Hepatic stellate cell (primary cell): ENCODE results near the gene GABBR1.

ENCODE experiments used
- DNase-seq: peaks from one replicate; pipeline ENCODE4 v3.0.0; 2011; ENCODE audit warnings: low spot score

The GABBR1 gene

GRCh38 chr6:29620630-29621029 lies 12.4 kb downstream of the GABBR1 start:
- DNase-seq, result no peak

GRCh38 chr6:29619578-29620160 lies 13.3 kb downstream of the GABBR1 start:
- no peak for DNase-seq

- no peak for DNase-seq
Observed at GRCh38 chr6:29617782-29618554, 15.0 kb downstream of the GABBR1 start.

- DNase-seq, result no peak
Observed at GRCh38 chr6:29611426-29611825, 21.6 kb downstream of the GABBR1 start.

- no peak for DNase-seq
Observed at GRCh38 chr6:29610540-29610939, 22.4 kb downstream of the GABBR1 start.

GRCh38 chr6:29608131-29608530 lies 24.9 kb downstream of the GABBR1 start:
- no peak for DNase-seq

- no peak for DNase-seq
Observed at GRCh38 chr6:29603930-29604329, 29.1 kb downstream of the GABBR1 start.

GRCh38 chr6:29603456-29603855 lies 29.5 kb downstream of the GABBR1 start:
- DNase-seq, result no peak

GRCh38 chr6:29602564-29603361 lies 30.2 kb downstream of the GABBR1 start:
- DNase-seq, result peak; percentile 21

GRCh38 chr6:29598172-29598747 lies 34.7 kb downstream of the GABBR1 start:
- DNase-seq, result no peak

- no peak for DNase-seq
Observed at GRCh38 chr6:29597184-29597583, 35.8 kb downstream of the GABBR1 start.

GRCh38 chr6:29596381-29596900 lies 36.5 kb downstream of the GABBR1 start:
- no peak for DNase-seq

GRCh38 chr6:29593199-29593855 lies 39.7 kb downstream of the GABBR1 start:
- no peak for DNase-seq

- no peak for DNase-seq
Observed at GRCh38 chr6:29591677-29592076, 41.3 kb downstream of the GABBR1 start.

- no peak for DNase-seq
Observed at GRCh38 chr6:29590218-29590808, 42.7 kb downstream of the GABBR1 start.

GRCh38 chr6:29589423-29590048 lies 43.4 kb downstream of the GABBR1 start:
- peak; percentile 36 for DNase-seq

- no peak for DNase-seq
Observed at GRCh38 chr6:29584821-29585220, 48.2 kb downstream of the GABBR1 start, which contains the start of gene OR2H2. Gene OR2H2 (plus strand): TSS chr6:29585121. CDS start chr6:29587945, 2,824 bp downstream.

GRCh38 chr6:29577544-29577943 lies 55.4 kb downstream of the GABBR1 start:
- no peak for DNase-seq

GRCh38 chr6:29576056-29576455 lies 56.9 kb downstream of the GABBR1 start:
- no peak for DNase-seq

- no peak for DNase-seq
Observed at GRCh38 chr6:29567991-29568390, 65.0 kb downstream of the GABBR1 start.

GRCh38 chr6:29567541-29567940 lies 65.4 kb downstream of the GABBR1 start:
- DNase-seq, result no peak
